Measurements from ENCODE around the gene CCDC63. TPM values are rescaled to one million over a fixed set of nuclear protein-coding genes. Genes with fewer than 3 reads are reported as not detected.

Gene CCDC63
- polyA plus RNA-seq, 3 donors: 0.22 TPM; not detected in 2

DNA sequence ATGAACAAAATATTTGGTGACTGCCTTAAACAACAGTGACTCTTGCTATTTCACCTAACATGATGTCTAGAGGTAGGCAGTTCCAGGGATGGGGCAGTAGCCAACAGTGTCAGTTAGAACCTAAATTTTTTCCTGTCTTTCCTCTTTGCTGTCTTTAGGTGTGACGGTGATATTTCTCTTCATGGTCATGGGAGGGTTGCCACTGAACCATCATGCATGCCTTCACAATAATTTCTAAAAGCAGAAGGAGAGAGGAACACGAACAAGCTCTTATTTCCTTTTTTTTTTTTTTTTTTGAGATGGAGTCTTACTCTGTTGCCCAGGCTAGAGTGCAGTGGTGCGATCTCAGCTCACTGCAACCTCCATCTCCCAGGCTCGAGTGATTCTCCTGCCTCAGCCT is 2.4 kb downstream of the CCDC63 start:
- no peak overlapping the region for H3K4me3 Mint-ChIP-seq
- Histone ChIP-seq H3K79me2 (ENCODE audit: insufficient read depth, low read length) (no peaks in the 10 kb centered on the region), H3K4me1 (ENCODE audit: control insufficient read depth in 1 of 2, insufficient read depth in 2 of 2, low read length in 2 of 2) (peaks cover 28 to 29% of the 10 kb centered on the region in 2 donors), H3K4me2 (replicated peaks; ENCODE audit: extremely low read depth, low read length, poor library complexity, severe bottlenecking) (no peak overlapping the region), H3K36me3 (replicated peaks in 1 of 2; ENCODE audit: control insufficient read depth in 1 of 2, insufficient read depth in 2 of 2, low read length in 2 of 2) (no peaks in the 10 kb centered on the region), H2AFZ (ENCODE audit: insufficient read depth, low read depth, low read length, poor library complexity, severe bottlenecking) (no peak overlapping the region), H3K27me3 (ENCODE audit: control insufficient read depth in 2 of 2, insufficient read depth in 2 of 2, low read length in 2 of 2) (peaks cover 3 to 22% of the 10 kb centered on the region in 2 donors), H3K9ac (ENCODE audit: insufficient read depth, low read length, poor library complexity, severe bottlenecking) (no peak overlapping the region), H3K9me3 (replicated peaks in 1 of 2; ENCODE audit: control insufficient read depth in 1 of 2, insufficient read depth in 1 of 2, low read length in 2 of 2) (peaks cover 0 to 2% of the 10 kb centered on the region in 2 donors), H3K27ac (ENCODE audit: low read depth in 1 of 2, low read length in 2 of 2) (no peak overlapping the region), H3K4me3 (replicated peaks in 1 of 3; ENCODE audit: low read depth in 2 of 3, low read length in 3 of 3) (no peak overlapping the region), H4K20me1 (ENCODE audit: insufficient read depth, low read length) (no peaks in the 10 kb centered on the region)
- WGBS (ENCODE audit: insufficient coverage): no CpG with 5 or more reads among the region's 4 CpGs
- peak in 2 of 3 donors; percentile 15 to 31 for DNase-seq
- H3K36me3 Mint-ChIP-seq: no peaks in the 10 kb centered on the region
- H3K9me3 Mint-ChIP-seq: peaks cover 3 to 11% (median 8%) of the 10 kb centered on the region in 7 donors
- peak overlapping the region in 2 of 7 donors; percentile 3 to 72 for H3K27ac Mint-ChIP-seq
- peaks cover 33% of the 10 kb centered on the region for H3K4me1 Mint-ChIP-seq
- TF ChIP-seq, protein P1, sequence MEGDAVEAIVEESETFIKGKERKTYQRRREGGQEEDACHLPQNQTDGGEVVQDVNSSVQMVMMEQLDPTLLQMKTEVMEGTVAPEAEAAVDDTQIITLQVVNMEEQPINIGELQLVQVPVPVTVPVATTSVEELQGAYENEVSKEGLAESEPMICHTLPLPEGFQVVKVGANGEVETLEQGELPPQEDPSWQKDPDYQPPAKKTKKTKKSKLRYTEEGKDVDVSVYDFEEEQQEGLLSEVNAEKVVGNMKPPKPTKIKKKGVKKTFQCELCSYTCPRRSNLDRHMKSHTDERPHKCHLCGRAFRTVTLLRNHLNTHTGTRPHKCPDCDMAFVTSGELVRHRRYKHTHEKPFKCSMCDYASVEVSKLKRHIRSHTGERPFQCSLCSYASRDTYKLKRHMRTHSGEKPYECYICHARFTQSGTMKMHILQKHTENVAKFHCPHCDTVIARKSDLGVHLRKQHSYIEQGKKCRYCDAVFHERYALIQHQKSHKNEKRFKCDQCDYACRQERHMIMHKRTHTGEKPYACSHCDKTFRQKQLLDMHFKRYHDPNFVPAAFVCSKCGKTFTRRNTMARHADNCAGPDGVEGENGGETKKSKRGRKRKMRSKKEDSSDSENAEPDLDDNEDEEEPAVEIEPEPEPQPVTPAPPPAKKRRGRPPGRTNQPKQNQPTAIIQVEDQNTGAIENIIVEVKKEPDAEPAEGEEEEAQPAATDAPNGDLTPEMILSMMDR (IDR thresholded peaks at IDR 0.05): no peak
- intact Hi-C loops (cut with micrococcal nuclease): no loop called here
- H3K27me3 Mint-ChIP-seq (ENCODE audit: low read depth in 3 of 3): peaks cover 22 to 36% (median 34%) of the 10 kb centered on the region in 3 donors

DNA sequence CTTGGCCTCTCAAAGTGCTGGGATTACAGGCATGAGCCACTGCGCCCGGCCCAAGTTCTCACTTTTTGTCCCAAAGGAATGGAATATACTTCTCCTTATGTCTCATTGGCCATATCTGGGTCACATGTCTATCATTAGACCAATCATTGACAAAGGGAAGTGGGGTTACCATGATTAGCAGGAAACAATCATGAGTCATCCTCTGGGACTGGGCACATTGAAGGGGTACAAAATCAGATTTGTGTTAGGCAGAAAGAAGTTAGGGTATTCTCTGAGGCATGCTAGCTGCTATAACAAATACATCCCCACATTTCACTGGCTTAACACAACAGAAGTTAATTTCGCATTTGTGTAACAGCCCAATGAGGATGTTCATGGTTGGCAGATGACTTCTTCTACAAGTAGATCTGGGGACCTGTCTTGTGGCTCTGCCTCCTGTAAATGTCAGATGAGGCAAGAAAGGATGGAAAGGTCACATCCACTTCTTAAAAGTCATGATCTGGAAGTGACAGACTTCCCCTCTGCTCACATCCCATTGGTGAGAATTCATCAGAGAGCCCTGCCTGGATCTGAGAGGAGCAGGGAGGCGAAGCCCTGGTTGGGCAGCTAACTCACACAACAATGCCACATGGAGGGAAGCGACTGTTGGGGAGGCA is 3.1 kb downstream of the CCDC63 start:
- H3K27ac ChIP-seq (ENCODE audit: low read depth in 1 of 2, low read length in 2 of 2): no peak overlapping the region
- Mint-ChIP-seq H3K36me3 (no peaks in the 10 kb centered on the region), H3K27me3 (ENCODE audit: low read depth in 3 of 3) (peaks cover 20 to 36% (median 28%) of the 10 kb centered on the region in 3 donors), H3K9me3 (peaks cover 3 to 11% (median 8%) of the 10 kb centered on the region in 7 donors), H3K4me1 (peaks cover 29% of the 10 kb centered on the region), H3K27ac (peak overlapping the region in 3 of 7 donors; percentile 10 to 72 (median 32)), H3K4me3 (no peak overlapping the region)
- WGBS (ENCODE audit: insufficient coverage): 100% methylated on average over 1 of the region's 5 CpGs
- peaks cover 25% of the 10 kb centered on the region in 2 donors for H3K4me1 ChIP-seq (ENCODE audit: control insufficient read depth in 1 of 2, insufficient read depth in 2 of 2, low read length in 2 of 2)
- H3K27me3 ChIP-seq (ENCODE audit: control insufficient read depth in 2 of 2, insufficient read depth in 2 of 2, low read length in 2 of 2): peaks cover 3 to 22% of the 10 kb centered on the region in 2 donors
- H3K4me3 ChIP-seq (replicated peaks in 1 of 3; ENCODE audit: low read depth in 2 of 3, low read length in 3 of 3): no peak overlapping the region
- peaks cover 0 to 2% of the 10 kb centered on the region in 2 donors for H3K9me3 ChIP-seq (replicated peaks in 1 of 2; ENCODE audit: control insufficient read depth in 1 of 2, insufficient read depth in 1 of 2, low read length in 2 of 2)
- TF ChIP-seq, protein P1 (IDR thresholded peaks at IDR 0.05): no peak
- no peaks in the 10 kb centered on the region for H4K20me1 ChIP-seq (ENCODE audit: insufficient read depth, low read length)
- no peaks in the 10 kb centered on the region for H3K79me2 ChIP-seq (ENCODE audit: insufficient read depth, low read length)
- H2AFZ ChIP-seq (ENCODE audit: insufficient read depth, low read depth, low read length, poor library complexity, severe bottlenecking): no peak overlapping the region
- no peak overlapping the region for H3K4me2 ChIP-seq (replicated peaks; ENCODE audit: extremely low read depth, low read length, poor library complexity, severe bottlenecking)
- intact Hi-C loops (cut with micrococcal nuclease): no loop called here
- no peak overlapping the region for H3K9ac ChIP-seq (ENCODE audit: insufficient read depth, low read length, poor library complexity, severe bottlenecking)
- DNase-seq: peak; percentile 36 to 76 (median 38)
- H3K36me3 ChIP-seq (replicated peaks in 1 of 2; ENCODE audit: control insufficient read depth in 1 of 2, insufficient read depth in 2 of 2, low read length in 2 of 2): no peaks in the 10 kb centered on the region

All from CD14-positive monocyte (primary cell).